ENCODE results near the gene XPO6.

Gene XPO6

DNA sequence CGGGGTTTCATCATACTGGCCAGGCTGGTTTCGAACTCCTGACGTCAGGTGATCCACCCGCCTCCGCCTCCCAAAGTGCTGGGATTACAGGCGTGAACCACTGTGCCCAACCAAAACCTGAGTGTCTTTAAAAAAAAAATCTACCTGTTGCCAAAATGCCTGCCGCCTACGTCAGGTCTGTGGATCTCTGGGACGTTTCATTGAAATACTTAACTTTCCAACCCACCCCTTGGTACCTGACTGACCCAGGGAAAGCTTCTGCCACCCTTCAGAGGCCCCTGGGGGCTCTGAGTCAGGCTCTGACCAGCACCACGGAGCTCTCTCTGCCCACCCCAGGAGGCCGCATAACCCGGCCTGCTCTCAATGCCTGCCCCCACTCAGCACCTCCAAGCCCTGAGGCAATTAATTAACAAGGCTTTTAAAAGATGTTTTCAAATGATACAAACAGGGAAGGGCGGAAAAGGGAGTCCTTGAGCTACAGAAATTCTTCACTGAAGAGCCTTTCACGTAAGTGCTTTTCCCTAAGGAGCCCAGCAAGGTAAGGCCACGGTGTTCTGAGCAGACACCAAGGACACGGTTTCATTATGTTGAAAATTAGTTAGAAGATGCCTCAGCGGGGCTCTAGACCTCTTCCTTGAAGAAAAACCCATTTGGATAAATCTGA, 118.9 kb downstream of the XPO6 start:
- no peak for DNase-seq (ENCODE audit: low spot score)
- in situ Hi-C loops (cut with MboI; ENCODE audit: low sequenced_read_pairs, unreplicated experiment), result no loop called here
- TF ChIP-seq, protein P1, sequence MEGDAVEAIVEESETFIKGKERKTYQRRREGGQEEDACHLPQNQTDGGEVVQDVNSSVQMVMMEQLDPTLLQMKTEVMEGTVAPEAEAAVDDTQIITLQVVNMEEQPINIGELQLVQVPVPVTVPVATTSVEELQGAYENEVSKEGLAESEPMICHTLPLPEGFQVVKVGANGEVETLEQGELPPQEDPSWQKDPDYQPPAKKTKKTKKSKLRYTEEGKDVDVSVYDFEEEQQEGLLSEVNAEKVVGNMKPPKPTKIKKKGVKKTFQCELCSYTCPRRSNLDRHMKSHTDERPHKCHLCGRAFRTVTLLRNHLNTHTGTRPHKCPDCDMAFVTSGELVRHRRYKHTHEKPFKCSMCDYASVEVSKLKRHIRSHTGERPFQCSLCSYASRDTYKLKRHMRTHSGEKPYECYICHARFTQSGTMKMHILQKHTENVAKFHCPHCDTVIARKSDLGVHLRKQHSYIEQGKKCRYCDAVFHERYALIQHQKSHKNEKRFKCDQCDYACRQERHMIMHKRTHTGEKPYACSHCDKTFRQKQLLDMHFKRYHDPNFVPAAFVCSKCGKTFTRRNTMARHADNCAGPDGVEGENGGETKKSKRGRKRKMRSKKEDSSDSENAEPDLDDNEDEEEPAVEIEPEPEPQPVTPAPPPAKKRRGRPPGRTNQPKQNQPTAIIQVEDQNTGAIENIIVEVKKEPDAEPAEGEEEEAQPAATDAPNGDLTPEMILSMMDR (IDR thresholded peaks at IDR 0.05; ENCODE audit: borderline replicate concordance, control extremely low read depth, extremely low read depth, insufficient read depth, missing control alignments), result no peak

DNA sequence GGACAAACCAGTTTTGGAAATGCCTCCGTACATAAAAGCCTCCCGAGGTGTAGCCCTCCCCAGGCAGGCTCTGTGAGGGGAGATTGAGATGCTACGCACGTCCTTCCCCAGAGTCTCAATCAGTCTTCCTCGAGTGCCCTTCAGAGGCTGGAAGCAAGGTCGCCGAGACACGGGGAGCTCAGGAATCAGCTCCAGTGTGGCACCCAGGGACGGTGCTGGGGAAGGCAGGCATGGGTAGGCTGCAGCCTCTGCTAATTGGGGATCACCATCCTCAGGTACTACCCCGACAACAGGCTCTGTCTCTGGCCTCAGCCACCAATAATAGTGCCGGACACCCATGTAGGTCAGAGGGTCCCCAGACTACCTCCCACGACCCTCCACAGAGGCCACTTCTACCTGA, 120.1 kb downstream of the XPO6 start:
- in situ Hi-C loops (cut with MboI; ENCODE audit: low sequenced_read_pairs, unreplicated experiment), result no loop called here
- TF ChIP-seq, protein P1 (IDR thresholded peaks at IDR 0.05; ENCODE audit: borderline replicate concordance, control extremely low read depth, extremely low read depth, insufficient read depth, missing control alignments), result no peak
- DNase-seq (ENCODE audit: low spot score), result no peak

DNA sequence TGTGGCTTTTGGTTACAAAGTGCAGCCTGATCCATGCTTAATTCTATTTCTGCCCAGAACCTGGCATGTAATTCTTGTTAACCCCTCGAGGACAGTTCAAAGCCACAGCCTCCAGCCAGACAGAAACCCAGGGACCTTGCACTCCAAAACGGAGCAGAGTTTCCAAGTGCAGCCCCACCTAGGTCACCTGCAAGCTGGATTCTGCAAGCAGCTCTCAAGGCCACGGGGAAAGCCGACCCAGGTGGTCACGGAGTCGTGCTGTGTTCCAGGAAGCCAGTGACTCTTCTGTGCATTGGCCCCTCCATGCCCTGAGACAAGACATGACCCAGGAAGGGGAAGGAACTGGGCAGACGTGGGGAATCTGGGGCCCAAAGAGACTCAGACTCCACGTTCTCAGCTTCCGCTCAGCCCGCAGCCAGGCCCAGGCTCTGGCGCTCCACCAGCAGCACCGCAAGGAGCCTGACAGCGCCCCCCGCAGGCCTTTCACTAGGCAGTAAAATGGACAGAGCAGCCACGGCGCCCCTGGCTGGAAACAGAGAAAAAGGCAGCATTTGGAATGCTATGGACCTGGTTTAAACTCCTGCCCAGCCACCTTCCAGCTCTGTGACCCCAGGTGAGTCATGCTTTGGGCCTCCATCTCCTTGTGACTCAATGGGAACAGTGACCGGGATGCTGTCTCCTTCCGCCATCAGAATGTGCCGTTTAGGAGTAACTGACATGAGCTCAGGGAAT, 121.0 kb downstream of the XPO6 start:
- in situ Hi-C loops (cut with MboI; ENCODE audit: low sequenced_read_pairs, unreplicated experiment), result no loop called here
- no peak for DNase-seq (ENCODE audit: low spot score)
- TF ChIP-seq, protein P1 (IDR thresholded peaks at IDR 0.05; ENCODE audit: borderline replicate concordance, control extremely low read depth, extremely low read depth, insufficient read depth, missing control alignments), result no peak

DNA sequence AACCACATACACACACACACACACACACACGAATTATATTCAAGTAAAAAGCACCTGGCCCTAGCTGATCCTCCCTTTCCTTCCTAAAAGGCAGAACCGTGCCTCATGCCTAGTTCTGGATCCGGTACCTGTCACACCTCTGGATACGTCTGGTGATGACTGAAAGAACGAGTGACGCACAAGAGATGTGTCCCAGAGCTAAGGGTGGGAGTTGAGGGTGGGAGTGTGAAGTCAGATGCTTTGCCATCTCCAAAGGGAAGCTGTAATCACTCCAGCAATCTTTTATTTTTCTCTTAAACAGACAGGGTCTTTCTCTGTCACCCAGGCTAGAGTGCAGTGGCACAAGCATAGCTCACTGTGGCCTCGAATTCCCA, 121.8 kb downstream of the XPO6 start:
- in situ Hi-C loops (cut with MboI; ENCODE audit: low sequenced_read_pairs, unreplicated experiment), result no loop called here
- TF ChIP-seq, protein P1 (IDR thresholded peaks at IDR 0.05; ENCODE audit: borderline replicate concordance, control extremely low read depth, extremely low read depth, insufficient read depth, missing control alignments), result no peak
- no peak for DNase-seq (ENCODE audit: low spot score)

DNA sequence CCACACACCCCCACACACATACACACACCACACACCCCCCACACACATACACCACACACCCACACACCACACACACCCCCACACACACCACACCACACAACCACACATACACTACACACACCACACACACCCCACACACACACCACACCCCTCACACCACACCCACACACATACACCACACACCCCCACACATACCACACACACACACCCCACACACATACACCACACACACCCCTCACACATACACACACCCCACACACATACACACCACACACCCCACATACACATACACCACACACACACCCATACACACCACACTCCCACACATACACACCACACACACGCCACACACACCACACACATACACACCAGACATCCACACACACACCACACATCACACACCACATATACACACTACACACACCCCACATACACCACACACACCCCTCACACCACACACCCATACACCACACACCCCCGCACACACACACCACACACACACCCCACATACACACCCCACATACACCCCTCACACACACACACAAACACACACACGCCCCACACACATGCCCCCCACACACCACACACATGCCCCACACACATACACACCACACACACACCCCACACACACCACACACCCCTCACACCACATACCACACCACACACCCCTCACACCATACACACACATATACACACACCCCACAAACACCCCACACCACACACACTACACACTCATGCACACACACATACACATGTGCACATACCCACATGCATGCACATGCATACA, 122.4 kb downstream of the XPO6 start:
- in situ Hi-C loops (cut with MboI; ENCODE audit: low sequenced_read_pairs, unreplicated experiment), result no loop called here
- TF ChIP-seq, protein P1 (IDR thresholded peaks at IDR 0.05; ENCODE audit: borderline replicate concordance, control extremely low read depth, extremely low read depth, insufficient read depth, missing control alignments), result no peak
- no peak for DNase-seq (ENCODE audit: low spot score)

DNA sequence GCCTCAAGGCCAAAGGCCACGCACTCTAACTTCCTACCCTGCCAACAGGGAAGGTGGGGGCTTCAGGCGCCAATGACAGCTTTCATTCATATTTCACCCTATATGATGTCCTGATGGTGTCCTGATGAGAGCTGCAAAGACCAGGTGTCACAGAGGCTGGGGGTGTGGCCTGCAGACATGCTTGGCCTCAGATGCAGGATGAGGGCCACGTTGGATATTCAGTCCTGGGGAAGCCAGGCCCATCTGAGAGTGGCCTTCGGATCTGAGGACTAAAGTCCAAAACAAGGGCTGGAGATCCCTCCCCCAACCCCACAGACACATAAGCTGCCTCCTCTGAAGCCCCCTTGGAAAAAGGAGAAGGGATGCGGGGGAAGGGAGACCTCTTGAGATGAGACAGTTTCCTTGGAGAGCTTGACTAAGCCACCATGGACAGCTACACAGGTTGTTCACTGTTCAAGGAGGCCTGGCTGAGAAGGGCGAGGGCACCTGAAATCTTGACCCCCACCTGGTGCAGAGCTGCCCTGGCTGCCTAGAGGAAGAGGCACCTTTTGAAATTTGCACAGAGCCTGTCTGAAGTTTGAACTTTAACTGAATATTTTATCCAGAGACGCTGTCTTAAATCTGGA, 124.0 kb downstream of the XPO6 start:
- in situ Hi-C loops (cut with MboI; ENCODE audit: low sequenced_read_pairs, unreplicated experiment), result no loop called here
- DNase-seq (ENCODE audit: low spot score), result no peak
- TF ChIP-seq, protein P1 (IDR thresholded peaks at IDR 0.05; ENCODE audit: borderline replicate concordance, control extremely low read depth, extremely low read depth, insufficient read depth, missing control alignments), result no peak

All from GM13976 (cell line).